ENCODE results near the gene EXOC6B. TPM values are rescaled to one million over a fixed set of nuclear protein-coding genes. Genes with fewer than 3 reads are reported as not detected.
A peak's percentile ranks its signal among the peaks of the same experiment; 100 is the strongest.

Gene EXOC6B
- total RNA-seq, 1 experiment from 2014 or later: 40.1 TPM

DNA sequence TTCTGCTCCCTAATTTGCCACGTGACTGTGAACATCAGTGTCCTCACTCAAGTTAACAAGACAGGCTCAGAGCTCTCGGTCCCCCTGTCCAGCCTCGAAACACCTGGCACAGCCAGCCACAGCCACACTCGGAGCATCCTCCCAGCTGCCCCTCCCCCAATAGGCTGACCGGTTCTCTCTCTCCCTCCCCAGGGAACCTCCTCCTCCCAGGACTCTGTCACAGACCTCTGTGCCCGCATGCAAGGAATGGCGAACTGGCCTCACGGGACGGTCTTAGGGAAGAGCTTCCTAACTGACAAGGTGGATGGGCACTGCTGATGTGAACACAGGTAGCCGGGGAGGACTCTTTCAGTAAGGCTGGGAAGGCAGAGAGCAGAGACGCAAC, 697.0 kb downstream of the EXOC6B start:
- no peaks in the 10 kb centered on the region; the same call in 1 of the 2 replicates for H3K4me1 ChIP-seq (ENCODE audit: insufficient read depth, low read length)
- Mint-ChIP-seq H3K9me3 (no peaks in the 10 kb centered on the region; a peak in 1 of 5 replicates), H3K27ac (no peak overlapping the region), H3K4me3 (no peak overlapping the region), H3K36me3 (ENCODE audit: insufficient read depth in 1 of 3, low read depth in 3 of 3) (no peaks in the 10 kb centered on the region), H3K27me3 (ENCODE audit: low read depth) (peaks cover 6% of the 10 kb centered on the region), H3K4me1 (peaks cover 20 to 29% of the 10 kb centered on the region in 2 experiments)
- no peak overlapping the region for H3K4ac ChIP-seq (ENCODE audit: low read depth, low read length)
- TF ChIP-seq, protein P1, sequence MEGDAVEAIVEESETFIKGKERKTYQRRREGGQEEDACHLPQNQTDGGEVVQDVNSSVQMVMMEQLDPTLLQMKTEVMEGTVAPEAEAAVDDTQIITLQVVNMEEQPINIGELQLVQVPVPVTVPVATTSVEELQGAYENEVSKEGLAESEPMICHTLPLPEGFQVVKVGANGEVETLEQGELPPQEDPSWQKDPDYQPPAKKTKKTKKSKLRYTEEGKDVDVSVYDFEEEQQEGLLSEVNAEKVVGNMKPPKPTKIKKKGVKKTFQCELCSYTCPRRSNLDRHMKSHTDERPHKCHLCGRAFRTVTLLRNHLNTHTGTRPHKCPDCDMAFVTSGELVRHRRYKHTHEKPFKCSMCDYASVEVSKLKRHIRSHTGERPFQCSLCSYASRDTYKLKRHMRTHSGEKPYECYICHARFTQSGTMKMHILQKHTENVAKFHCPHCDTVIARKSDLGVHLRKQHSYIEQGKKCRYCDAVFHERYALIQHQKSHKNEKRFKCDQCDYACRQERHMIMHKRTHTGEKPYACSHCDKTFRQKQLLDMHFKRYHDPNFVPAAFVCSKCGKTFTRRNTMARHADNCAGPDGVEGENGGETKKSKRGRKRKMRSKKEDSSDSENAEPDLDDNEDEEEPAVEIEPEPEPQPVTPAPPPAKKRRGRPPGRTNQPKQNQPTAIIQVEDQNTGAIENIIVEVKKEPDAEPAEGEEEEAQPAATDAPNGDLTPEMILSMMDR (conservative IDR thresholded peaks at IDR 0.05): no peak
- H3K23me2 ChIP-seq (ENCODE audit: insufficient read length, low read depth, low read length, poor library complexity, severe bottlenecking): no peaks in the 10 kb centered on the region
- no peak overlapping the region for H2BK5ac ChIP-seq (ENCODE audit: insufficient read length, low read length)
- H3K4me2 ChIP-seq (ENCODE audit: insufficient read depth, insufficient read length, low read length): no peak overlapping the region
- H3K79me1 ChIP-seq (ENCODE audit: insufficient read depth, low read depth, low read length, poor library complexity, severe bottlenecking): no peaks in the 10 kb centered on the region
- no peak overlapping the region for H4K91ac ChIP-seq (ENCODE audit: insufficient read length, low read depth, low read length)
- no peaks in the 10 kb centered on the region for H3K79me2 ChIP-seq (ENCODE audit: insufficient read depth, low read length)
- no peak overlapping the region for H3K23ac ChIP-seq (ENCODE audit: insufficient read length, low read depth, low read length)
- no peak overlapping the region for H3K18ac ChIP-seq (ENCODE audit: insufficient read length, low read depth, low read length)
- H4K5ac ChIP-seq (ENCODE audit: insufficient read length, low read depth, low read length): no peak overlapping the region
- no peak overlapping the region for H3K14ac ChIP-seq (ENCODE audit: insufficient read depth, low read length)
- no CpG with 5 or more reads among the region's 11 CpGs for WGBS (ENCODE audit: extremely low coverage, insufficient read length, low lambda C conversion rate)
- no peak overlapping the region for H3T11ph ChIP-seq (ENCODE audit: low read length)
- peak; percentile 38 for DNase-seq
- H2BK120ac ChIP-seq (ENCODE audit: low read depth, low read length, poor library complexity, severe bottlenecking): no peak overlapping the region
- no peaks in the 10 kb centered on the region for H3K9me3 ChIP-seq (ENCODE audit: control insufficient read depth, low read depth, low read length)
- H2AK5ac ChIP-seq (ENCODE audit: insufficient read length, low read length): no peak overlapping the region
- H3K27me3 ChIP-seq (ENCODE audit: insufficient read depth, low read length): no peaks in the 10 kb centered on the region
- no peak overlapping the region for H2BK12ac ChIP-seq (ENCODE audit: insufficient read length, low read depth, low read length)
- no peak overlapping the region for H2BK15ac ChIP-seq (ENCODE audit: low read depth, low read length)
- no peak overlapping the region for H3K56ac ChIP-seq (ENCODE audit: insufficient read length, low read depth, low read length)
- no peak overlapping the region for H2BK20ac ChIP-seq (ENCODE audit: low read depth, low read length, poor library complexity, severe bottlenecking)
- no peaks in the 10 kb centered on the region for H4K20me1 ChIP-seq (ENCODE audit: control insufficient read depth, insufficient read depth, insufficient read length)
- H3K27ac ChIP-seq (ENCODE audit: insufficient read length, low read depth, low read length): no peak overlapping the region
- H4K8ac ChIP-seq (replicated peaks; ENCODE audit: insufficient read length, low read depth, low read length): no peak overlapping the region
- no peak overlapping the region for H2AFZ ChIP-seq (ENCODE audit: low read length)
- H3K9ac ChIP-seq (ENCODE audit: extremely low read depth, insufficient read length, low read length): no peak overlapping the region
